Measurements from ENCODE around the gene NPR2.

NPR2 gene

GRCh38 chr9:35753466-35753865 is 37.9 kb upstream of the NPR2 start:
- Histone ChIP-seq H3K36me3 (ENCODE audit: control insufficient read depth, insufficient read depth, low read length) (peaks cover 3% of the 10 kb centered on the region), H3K27ac (ENCODE audit: low read length) (no peak overlapping the region), H3K4me3 (ENCODE audit: low read length) (no peak overlapping the region), H3K9me3 (ENCODE audit: control insufficient read depth, insufficient read depth, low read length) (no peaks in the 10 kb centered on the region), H3K27me3 (ENCODE audit: control insufficient read depth, insufficient read depth, low read length) (no peaks in the 10 kb centered on the region), H3K4me1 (ENCODE audit: control insufficient read depth, insufficient read depth, low read length) (no peaks in the 10 kb centered on the region; the same call in 1 of the 2 replicates)
- no peak for DNase-seq (ENCODE audit: low read depth, low spot score)
- no CpG with 5 or more reads among the region's 5 CpGs for WGBS (ENCODE audit: insufficient coverage, insufficient read length)

- no peak for DNase-seq (ENCODE audit: low read depth, low spot score)
- Histone ChIP-seq H3K4me3 (ENCODE audit: low read length) (no peak within 1 kb of the TSS), H3K4me1 (ENCODE audit: control insufficient read depth, insufficient read depth, low read length) (no peaks in the 10 kb centered on the region; the same call in 1 of the 2 replicates), H3K27me3 (ENCODE audit: control insufficient read depth, insufficient read depth, low read length) (no peaks in the 10 kb centered on the region), H3K27ac (ENCODE audit: low read length) (no peak within 1 kb of the TSS), H3K36me3 (ENCODE audit: control insufficient read depth, insufficient read depth, low read length) (peaks cover 3% of the 10 kb centered on the region), H3K9me3 (ENCODE audit: control insufficient read depth, insufficient read depth, low read length) (no peaks in the 10 kb centered on the region)
- no CpG with 5 or more reads among the region's 3 CpGs for WGBS (ENCODE audit: insufficient coverage, insufficient read length)
Observed at GRCh38 chr9:35754264-35754663, 37.1 kb upstream of the NPR2 start, which contains the start of gene MSMP. TSS of gene MSMP (minus strand) at chr9:35754276. CDS start at chr9:35754129, 147 bp downstream.

- no peaks in the 10 kb centered on the region for H3K27me3 ChIP-seq (ENCODE audit: control insufficient read depth, insufficient read depth, low read length)
- WGBS (ENCODE audit: insufficient coverage, insufficient read length): no CpG with 5 or more reads among the region's 4 CpGs
- no peaks in the 10 kb centered on the region for H3K9me3 ChIP-seq (ENCODE audit: control insufficient read depth, insufficient read depth, low read length)
- H3K36me3 ChIP-seq (ENCODE audit: control insufficient read depth, insufficient read depth, low read length): peaks cover 3% of the 10 kb centered on the region
- H3K27ac ChIP-seq (ENCODE audit: low read length): no peak overlapping the region
- DNase-seq (ENCODE audit: low read depth, low spot score): no peak
- H3K4me1 ChIP-seq (ENCODE audit: control insufficient read depth, insufficient read depth, low read length): no peaks in the 10 kb centered on the region; the same call in 1 of the 2 replicates
- H3K4me3 ChIP-seq (ENCODE audit: low read length): no peak overlapping the region
Observed at GRCh38 chr9:35755071-35755470, 36.3 kb upstream of the NPR2 start.

- Histone ChIP-seq H3K27ac (ENCODE audit: low read length) (no peak overlapping the region), H3K4me1 (ENCODE audit: control insufficient read depth, insufficient read depth, low read length) (no peaks in the 10 kb centered on the region)
- no CpG with 5 or more reads among the region's 48 CpGs for WGBS (ENCODE audit: insufficient coverage, insufficient read length)
Observed at GRCh38 chr9:35756275-35757225, 34.8 kb upstream of the NPR2 start.

GRCh38 chr9:35757226-35757891 is 34.0 kb upstream of the NPR2 start:
- Histone ChIP-seq H3K4me3 (ENCODE audit: low read length) (peak overlapping the region; percentile 42; the same call in 1 of the 2 replicates), H3K27ac (ENCODE audit: low read length) (no peak overlapping the region), H3K27me3 (ENCODE audit: control insufficient read depth, insufficient read depth, low read length) (no peaks in the 10 kb centered on the region), H3K36me3 (ENCODE audit: control insufficient read depth, insufficient read depth, low read length) (no peaks in the 10 kb centered on the region; the same call in 1 of the 2 replicates), H3K4me1 (ENCODE audit: control insufficient read depth, insufficient read depth, low read length) (no peaks in the 10 kb centered on the region), H3K9me3 (ENCODE audit: control insufficient read depth, insufficient read depth, low read length) (no peaks in the 10 kb centered on the region)
- no CpG with 5 or more reads among the region's 20 CpGs for WGBS (ENCODE audit: insufficient coverage, insufficient read length)
- DNase-seq (ENCODE audit: low read depth, low spot score): no peak

More at GRCh38 chr9:35756275-35757225, 34.8 kb upstream of the NPR2 start:
- H3K4me3 ChIP-seq (ENCODE audit: low read length): peak overlapping the region; percentile 42; the same call in 1 of the 2 replicates
- H3K27me3 ChIP-seq (ENCODE audit: control insufficient read depth, insufficient read depth, low read length): no peaks in the 10 kb centered on the region
- no peak for DNase-seq (ENCODE audit: low read depth, low spot score)
- H3K36me3 ChIP-seq (ENCODE audit: control insufficient read depth, insufficient read depth, low read length): no peaks in the 10 kb centered on the region; the same call in none of the 2 replicates
- H3K9me3 ChIP-seq (ENCODE audit: control insufficient read depth, insufficient read depth, low read length): no peaks in the 10 kb centered on the region

GRCh38 chr9:35757892-35758275 is 33.5 kb upstream of the NPR2 start:
- H3K27ac ChIP-seq (ENCODE audit: low read length): no peak overlapping the region

GRCh38 chr9:35758475-35759050 is 32.8 kb upstream of the NPR2 start:
- no peak overlapping the region for H3K27ac ChIP-seq (ENCODE audit: low read length)
- WGBS (ENCODE audit: insufficient coverage, insufficient read length): 100% methylated on average over 1 of the region's 3 CpGs
- DNase-seq (ENCODE audit: low read depth, low spot score): no peak
- no peaks in the 10 kb centered on the region; the same call in 1 of the 2 replicates for H3K36me3 ChIP-seq (ENCODE audit: control insufficient read depth, insufficient read depth, low read length)
- no peaks in the 10 kb centered on the region for H3K4me1 ChIP-seq (ENCODE audit: control insufficient read depth, insufficient read depth, low read length)
- no peaks in the 10 kb centered on the region for H3K27me3 ChIP-seq (ENCODE audit: control insufficient read depth, insufficient read depth, low read length)
- H3K9me3 ChIP-seq (ENCODE audit: control insufficient read depth, insufficient read depth, low read length): no peaks in the 10 kb centered on the region
- H3K4me3 ChIP-seq (ENCODE audit: low read length): no peak overlapping the region

More at GRCh38 chr9:35757892-35758275, 33.5 kb upstream of the NPR2 start:
- H3K4me3 ChIP-seq (ENCODE audit: low read length): no peak overlapping the region
- no peaks in the 10 kb centered on the region for H3K4me1 ChIP-seq (ENCODE audit: control insufficient read depth, insufficient read depth, low read length)
- DNase-seq (ENCODE audit: low read depth, low spot score): no peak
- H3K36me3 ChIP-seq (ENCODE audit: control insufficient read depth, insufficient read depth, low read length): no peaks in the 10 kb centered on the region; the same call in 1 of the 2 replicates
- H3K9me3 ChIP-seq (ENCODE audit: control insufficient read depth, insufficient read depth, low read length): no peaks in the 10 kb centered on the region
- H3K27me3 ChIP-seq (ENCODE audit: control insufficient read depth, insufficient read depth, low read length): no peaks in the 10 kb centered on the region

- no peak overlapping the region for H3K4me3 ChIP-seq (ENCODE audit: low read length)
- no peaks in the 10 kb centered on the region for H3K27me3 ChIP-seq (ENCODE audit: control insufficient read depth, insufficient read depth, low read length)
- WGBS (ENCODE audit: insufficient coverage, insufficient read length): no CpG with 5 or more reads among the region's 4 CpGs
- H3K36me3 ChIP-seq (ENCODE audit: control insufficient read depth, insufficient read depth, low read length): no peaks in the 10 kb centered on the region; the same call in 1 of the 2 replicates
- no peaks in the 10 kb centered on the region for H3K9me3 ChIP-seq (ENCODE audit: control insufficient read depth, insufficient read depth, low read length)
- DNase-seq (ENCODE audit: low read depth, low spot score): no peak
- H3K27ac ChIP-seq (ENCODE audit: low read length): no peak overlapping the region
- H3K4me1 ChIP-seq (ENCODE audit: control insufficient read depth, insufficient read depth, low read length): no peaks in the 10 kb centered on the region
Observed at GRCh38 chr9:35759795-35760194, 31.6 kb upstream of the NPR2 start.

GRCh38 chr9:35760651-35761050 is 30.7 kb upstream of the NPR2 start:
- no peaks in the 10 kb centered on the region for H3K27me3 ChIP-seq (ENCODE audit: control insufficient read depth, insufficient read depth, low read length)
- no peak overlapping the region for H3K27ac ChIP-seq (ENCODE audit: low read length)
- H3K36me3 ChIP-seq (ENCODE audit: control insufficient read depth, insufficient read depth, low read length): no peaks in the 10 kb centered on the region; the same call in 1 of the 2 replicates
- H3K9me3 ChIP-seq (ENCODE audit: control insufficient read depth, insufficient read depth, low read length): no peaks in the 10 kb centered on the region
- no peak overlapping the region for H3K4me3 ChIP-seq (ENCODE audit: low read length)
- DNase-seq (ENCODE audit: low read depth, low spot score): no peak
- no CpG with 5 or more reads among the region's 2 CpGs for WGBS (ENCODE audit: insufficient coverage, insufficient read length)
- H3K4me1 ChIP-seq (ENCODE audit: control insufficient read depth, insufficient read depth, low read length): no peaks in the 10 kb centered on the region

- Histone ChIP-seq H3K27ac (ENCODE audit: low read length) (no peak overlapping the region), H3K4me3 (ENCODE audit: low read length) (no peak overlapping the region), H3K27me3 (ENCODE audit: control insufficient read depth, insufficient read depth, low read length) (no peaks in the 10 kb centered on the region), H3K9me3 (ENCODE audit: control insufficient read depth, insufficient read depth, low read length) (no peaks in the 10 kb centered on the region), H3K36me3 (ENCODE audit: control insufficient read depth, insufficient read depth, low read length) (no peaks in the 10 kb centered on the region; the same call in 1 of the 2 replicates), H3K4me1 (ENCODE audit: control insufficient read depth, insufficient read depth, low read length) (no peaks in the 10 kb centered on the region)
- DNase-seq (ENCODE audit: low read depth, low spot score): no peak
- WGBS (ENCODE audit: insufficient coverage, insufficient read length): no CpG with 5 or more reads among the region's 2 CpGs
Observed at GRCh38 chr9:35763181-35763580, 28.2 kb upstream of the NPR2 start.
